Effector memory CD8-positive, alpha-beta T cell (primary cell): ENCODE results near the gene HSP90AB1.

Source experiments
- ATAC-seq: fragments of 150-1000 bp; cut with Tn5 transposase; replicated peaks from 2 replicates; pipeline ENCODE4 v1.10.0; 2021; ENCODE audit warnings: mild to moderate bottlenecking, moderate library complexity
- DNase-seq, 3 experiments: peaks; one replicate each; pipeline ENCODE4 v3.0.0; 2021
- H3K27ac Mint-ChIP-seq, 2 donors: one replicate each; pipeline ENCODE4 v1.8.0; 2022; ENCODE audit warnings: mild to moderate bottlenecking in 2 of 2, mixed read lengths in 2 of 2, moderate library complexity in 2 of 2
- H3K27me3 Mint-ChIP-seq, 2 donors: one replicate each; pipeline ENCODE4 v1.8.0; 2022; ENCODE audit warnings: mixed read lengths in 2 of 2
- H3K36me3 Mint-ChIP-seq: one replicate; pipeline ENCODE4 v1.8.0; 2022; ENCODE audit warnings: mild to moderate bottlenecking, moderate library complexity, mixed read lengths; ENCODE audit not compliant: insufficient read depth
- H3K4me1 Mint-ChIP-seq, 2 donors: one replicate each; pipeline ENCODE4 v1.8.0; 2022; ENCODE audit warnings: low read depth in 2 of 2, mixed read lengths in 2 of 2
- H3K4me3 Mint-ChIP-seq, 2 donors: one replicate each; pipeline ENCODE4 v1.8.0; 2022; ENCODE audit warnings: mild to moderate bottlenecking in 2 of 2, mixed read lengths in 2 of 2, moderate library complexity in 2 of 2
- H3K9me3 Mint-ChIP-seq, 2 donors: one replicate each; pipeline ENCODE4 v1.8.0; 2022; ENCODE audit warnings: mixed read lengths in 2 of 2

Gene HSP90AB1

GRCh38 chr6:44275749-44276648 is 29.1 kb downstream of the HSP90AB1 start:
- ATAC-seq (peak; percentile 78), DNase-seq (no peak)
- Mint-ChIP-seq H3K27me3 (peaks cover 71 to 88% of the 10 kb centered on the region in 2 donors), H3K9me3 (no peaks in the 10 kb centered on the region), H3K36me3 (peaks cover 6% of the 10 kb centered on the region), H3K27ac (no peak overlapping the region), H3K4me3 (no peak overlapping the region), H3K4me1 (peaks cover 4 to 5% of the 10 kb centered on the region in 2 donors)

GRCh38 chr6:44276667-44277640 is 30.1 kb downstream of the HSP90AB1 start:
- ATAC-seq (no peak), DNase-seq (no peak)
- Mint-ChIP-seq H3K9me3 (no peaks in the 10 kb centered on the region), H3K36me3 (peaks cover 6% of the 10 kb centered on the region), H3K4me1 (peaks cover 0 to 3% of the 10 kb centered on the region in 2 donors), H3K27ac (no peak overlapping the region), H3K27me3 (peaks cover 64 to 79% of the 10 kb centered on the region in 2 donors), H3K4me3 (peak overlapping the region; percentile 18 to 50)

GRCh38 chr6:44277763-44278162 is 30.9 kb downstream of the HSP90AB1 start:
- Mint-ChIP-seq H3K27me3 (peaks cover 58 to 70% of the 10 kb centered on the region in 2 donors), H3K4me1 (peaks cover 0 to 3% of the 10 kb centered on the region in 2 donors), H3K4me3 (no peak overlapping the region), H3K36me3 (peaks cover 6% of the 10 kb centered on the region), H3K27ac (no peak overlapping the region), H3K9me3 (no peaks in the 10 kb centered on the region)
- ATAC-seq (no peak), DNase-seq (no peak)

- peaks cover 0 to 3% of the 10 kb centered on the region in 2 donors for H3K4me1 Mint-ChIP-seq
- DNase-seq, result no peak
- ATAC-seq, result no peak
- H3K36me3 Mint-ChIP-seq, result peaks cover 6% of the 10 kb centered on the region
- peaks cover 57 to 70% of the 10 kb centered on the region in 2 donors for H3K27me3 Mint-ChIP-seq
- no peak overlapping the region for H3K4me3 Mint-ChIP-seq
- no peaks in the 10 kb centered on the region for H3K9me3 Mint-ChIP-seq
- H3K27ac Mint-ChIP-seq, result no peak overlapping the region
These were observed 31.4 kb downstream of the HSP90AB1 start for GRCh38 chr6:44278315-44278714.

- peaks cover 6% of the 10 kb centered on the region for H3K36me3 Mint-ChIP-seq
- H3K4me1 Mint-ChIP-seq, result peaks cover 0 to 3% of the 10 kb centered on the region in 2 donors
- no peaks in the 10 kb centered on the region for H3K9me3 Mint-ChIP-seq
- H3K27me3 Mint-ChIP-seq, result peaks cover 57 to 70% of the 10 kb centered on the region in 2 donors
- no peak overlapping the region for H3K4me3 Mint-ChIP-seq
- H3K27ac Mint-ChIP-seq, result no peak overlapping the region
- ATAC-seq (no peak), DNase-seq (no peak)
These were observed 32.1 kb downstream of the HSP90AB1 start for GRCh38 chr6:44278774-44279697.

- H3K27me3 Mint-ChIP-seq, result peaks cover 62 to 74% of the 10 kb centered on the region in 2 donors
- H3K4me3 Mint-ChIP-seq, result no peak overlapping the region
- no peaks in the 10 kb centered on the region for H3K4me1 Mint-ChIP-seq
- no peaks in the 10 kb centered on the region for H3K9me3 Mint-ChIP-seq
- H3K36me3 Mint-ChIP-seq, result no peaks in the 10 kb centered on the region
- DNase-seq (no peak), ATAC-seq (no peak)
- no peak overlapping the region for H3K27ac Mint-ChIP-seq
These were observed 37.2 kb downstream of the HSP90AB1 start for GRCh38 chr6:44284121-44284520.

GRCh38 chr6:44284867-44285266 is 38.0 kb downstream of the HSP90AB1 start:
- H3K9me3 Mint-ChIP-seq, result no peaks in the 10 kb centered on the region
- ATAC-seq (no peak), DNase-seq (no peak)
- peaks cover 61 to 73% of the 10 kb centered on the region in 2 donors for H3K27me3 Mint-ChIP-seq
- H3K36me3 Mint-ChIP-seq, result no peaks in the 10 kb centered on the region
- H3K4me1 Mint-ChIP-seq, result no peaks in the 10 kb centered on the region
- H3K4me3 Mint-ChIP-seq, result no peak overlapping the region
- H3K27ac Mint-ChIP-seq, result no peak overlapping the region

- no peak for ATAC-seq
- Mint-ChIP-seq H3K4me1 (no peaks in the 10 kb centered on the region), H3K27me3 (peaks cover 68 to 73% of the 10 kb centered on the region in 2 donors), H3K9me3 (no peaks in the 10 kb centered on the region), H3K36me3 (no peaks in the 10 kb centered on the region), H3K4me3 (no peak overlapping the region), H3K27ac (no peak overlapping the region)
- DNase-seq, result no peak
These were observed 38.8 kb downstream of the HSP90AB1 start for GRCh38 chr6:44285552-44286284.

- H3K27me3 Mint-ChIP-seq, result peaks cover 73 to 75% of the 10 kb centered on the region in 2 donors
- no peak overlapping the region for H3K4me3 Mint-ChIP-seq
- H3K4me1 Mint-ChIP-seq, result no peaks in the 10 kb centered on the region
- H3K27ac Mint-ChIP-seq, result no peak overlapping the region
- H3K9me3 Mint-ChIP-seq, result no peaks in the 10 kb centered on the region
- DNase-seq (no peak), ATAC-seq (no peak)
- no peaks in the 10 kb centered on the region for H3K36me3 Mint-ChIP-seq
These were observed 39.3 kb downstream of the HSP90AB1 start for GRCh38 chr6:44286285-44286565.

- no peak for ATAC-seq
- Mint-ChIP-seq H3K4me1 (no peaks in the 10 kb centered on the region), H3K27ac (no peak overlapping the region), H3K9me3 (no peaks in the 10 kb centered on the region), H3K27me3 (peaks cover 78 to 80% of the 10 kb centered on the region in 2 donors), H3K4me3 (no peak overlapping the region), H3K36me3 (no peaks in the 10 kb centered on the region)
- no peak for DNase-seq
These were observed 39.8 kb downstream of the HSP90AB1 start for GRCh38 chr6:44286747-44287146.

GRCh38 chr6:44289726-44290260 is 42.9 kb downstream of the HSP90AB1 start:
- H3K27ac Mint-ChIP-seq, result no peak overlapping the region
- peaks cover 4% of the 10 kb centered on the region for H3K36me3 Mint-ChIP-seq
- ATAC-seq (no peak), DNase-seq (no peak)
- no peak overlapping the region for H3K4me3 Mint-ChIP-seq
- peaks cover 83 to 91% of the 10 kb centered on the region in 2 donors for H3K27me3 Mint-ChIP-seq
- H3K4me1 Mint-ChIP-seq, result no peaks in the 10 kb centered on the region
- no peaks in the 10 kb centered on the region for H3K9me3 Mint-ChIP-seq

- peaks cover 4% of the 10 kb centered on the region for H3K36me3 Mint-ChIP-seq
- H3K9me3 Mint-ChIP-seq, result no peaks in the 10 kb centered on the region
- DNase-seq (no peak), ATAC-seq (no peak)
- H3K4me1 Mint-ChIP-seq, result peaks cover 6 to 7% of the 10 kb centered on the region in 2 donors
- H3K27me3 Mint-ChIP-seq, result peaks cover 90 to 91% of the 10 kb centered on the region in 2 donors
- no peak overlapping the region for H3K4me3 Mint-ChIP-seq
- H3K27ac Mint-ChIP-seq, result no peak overlapping the region
These were observed 44.9 kb downstream of the HSP90AB1 start for GRCh38 chr6:44291841-44292240.
